Memory B cell (primary cell): ENCODE measurements around the gene RC3H1.

ENCODE experiments used
- ATAC-seq: fragments of 150-1000 bp; cut with Tn5 transposase; 2 replicates; pipeline ENCODE4 v1.10.0; 2021; ENCODE audit warnings: low read depth, mild to moderate bottlenecking, moderate library complexity
- DNase-seq, 2 donors: peaks; one replicate each; pipeline ENCODE4 v3.0.0; 2022; ENCODE audit warnings: low spot score in 2 of 2
- H3K27ac Mint-ChIP-seq: one replicate; pipeline ENCODE4 v1.8.0; 2022; ENCODE audit warnings: mild to moderate bottlenecking, moderate library complexity, mixed read lengths
- H3K27me3 Mint-ChIP-seq: one replicate; pipeline ENCODE4 v1.8.0; 2022; ENCODE audit warnings: mixed read lengths
- H3K36me3 Mint-ChIP-seq: one replicate; pipeline ENCODE4 v1.8.0; 2022; ENCODE audit warnings: mild to moderate bottlenecking, mixed read lengths
- H3K4me1 Mint-ChIP-seq: one replicate; pipeline ENCODE4 v1.8.0; 2022; ENCODE audit warnings: mixed read lengths
- H3K4me3 Mint-ChIP-seq: one replicate; pipeline ENCODE4 v1.8.0; 2022; ENCODE audit warnings: mild to moderate bottlenecking, moderate library complexity, mixed read lengths
- H3K9me3 Mint-ChIP-seq: one replicate; pipeline ENCODE4 v1.8.0; 2022; ENCODE audit warnings: mixed read lengths

The RC3H1 gene

DNA sequence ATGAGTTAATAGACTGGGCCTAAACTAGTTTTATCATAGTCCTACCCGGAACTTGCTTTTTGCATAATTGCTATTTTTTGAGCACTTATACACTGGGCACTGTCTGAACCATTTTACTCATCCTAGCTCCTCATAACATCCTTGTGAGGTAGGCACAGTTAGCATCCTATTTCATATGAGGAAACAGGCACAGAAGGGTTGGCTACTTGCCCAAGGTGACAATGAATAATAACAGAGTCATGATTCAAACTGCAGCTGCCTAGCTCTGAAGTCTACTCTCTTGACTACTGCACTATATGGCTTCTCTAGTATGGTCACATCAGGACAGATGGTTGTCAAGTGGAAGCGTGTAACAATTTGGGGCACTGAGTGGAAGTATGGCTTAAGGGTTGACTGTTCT is 18.2 kb upstream of the RC3H1 start:
- no peak overlapping the region for H3K27ac Mint-ChIP-seq

DNA sequence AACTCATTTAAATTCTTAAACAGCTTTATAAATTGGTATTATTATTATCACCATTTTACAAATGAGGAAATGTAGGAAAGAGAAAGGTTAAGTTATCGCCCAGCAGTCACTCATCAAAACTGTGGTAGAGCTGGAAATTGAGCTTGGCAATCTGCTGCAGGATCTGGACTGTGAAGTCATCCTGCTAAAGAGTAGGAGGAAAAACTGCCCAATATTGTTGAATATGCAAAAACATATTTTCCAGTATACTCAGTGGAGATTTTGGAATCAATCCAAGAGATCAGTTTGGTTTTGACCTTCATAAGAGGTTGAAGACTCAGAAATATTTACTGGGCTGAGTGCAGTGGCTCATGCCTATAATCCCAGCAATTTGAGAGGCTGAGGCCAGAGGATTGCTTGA is 16.9 kb upstream of the RC3H1 start:
- Mint-ChIP-seq H3K4me3 (no peak overlapping the region), H3K27me3 (no peaks in the 10 kb centered on the region)
- DNase-seq = no peak

More for the DNA sequence above, 18.2 kb upstream of the RC3H1 start:
- Mint-ChIP-seq H3K27me3 (no peaks in the 10 kb centered on the region), H3K4me3 (no peak overlapping the region), H3K36me3 (no peaks in the 10 kb centered on the region), H3K4me1 (no peaks in the 10 kb centered on the region), H3K9me3 (no peaks in the 10 kb centered on the region)
- no peak for ATAC-seq
- DNase-seq = no peak

DNA sequence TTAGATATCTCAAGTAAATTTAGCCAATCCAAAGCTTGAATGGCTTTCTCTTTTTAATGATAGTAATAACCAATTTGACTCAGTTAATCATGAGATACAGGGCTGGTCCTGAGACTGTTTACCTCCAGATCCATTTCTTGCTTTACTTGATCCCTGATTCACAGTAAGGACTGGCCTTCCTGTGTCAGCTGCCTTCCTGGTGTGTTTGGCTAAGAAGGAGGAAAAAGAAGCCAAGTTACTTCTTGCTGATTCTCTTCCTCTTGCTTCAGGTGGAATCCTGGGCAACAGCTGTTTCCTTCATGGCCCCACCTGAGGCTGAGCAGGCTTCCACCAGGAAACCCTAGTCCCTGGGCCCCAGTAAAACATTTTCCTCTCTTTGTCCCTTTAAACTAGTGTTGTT is 14.6 kb upstream of the RC3H1 start:
- H3K4me3 Mint-ChIP-seq = no peak overlapping the region
- no peaks in the 10 kb centered on the region for H3K27me3 Mint-ChIP-seq
- ATAC-seq (no peak), DNase-seq (no peak)
- H3K4me1 Mint-ChIP-seq = no peaks in the 10 kb centered on the region
- no peaks in the 10 kb centered on the region for H3K9me3 Mint-ChIP-seq
- H3K27ac Mint-ChIP-seq = no peak overlapping the region
- H3K36me3 Mint-ChIP-seq = no peaks in the 10 kb centered on the region

More for the DNA sequence above, 16.9 kb upstream of the RC3H1 start:
- no peaks in the 10 kb centered on the region for H3K36me3 Mint-ChIP-seq
- no peaks in the 10 kb centered on the region for H3K4me1 Mint-ChIP-seq
- no peaks in the 10 kb centered on the region for H3K9me3 Mint-ChIP-seq
- H3K27ac Mint-ChIP-seq = no peak overlapping the region
- no peak for ATAC-seq

DNA sequence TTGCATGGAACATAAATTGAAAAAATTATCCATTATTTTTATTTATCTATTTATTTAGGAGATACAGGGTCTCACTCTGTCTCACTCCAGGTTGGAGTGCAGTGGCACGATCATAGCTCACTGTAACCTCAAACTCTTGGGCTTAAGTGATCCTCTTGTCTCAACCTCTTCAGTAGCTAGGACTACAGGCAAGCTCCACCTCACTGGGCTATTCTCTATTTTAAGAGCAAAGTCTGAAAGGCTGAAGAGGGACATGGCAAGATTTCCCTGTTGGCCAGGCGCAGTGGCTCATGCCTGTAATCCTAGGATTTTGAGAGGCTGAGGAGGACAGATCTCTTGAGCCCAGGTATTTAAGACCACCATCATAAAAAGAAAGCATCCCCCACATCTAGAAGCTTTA is 14.0 kb upstream of the RC3H1 start:
- Mint-ChIP-seq H3K27ac (no peak overlapping the region), H3K36me3 (no peaks in the 10 kb centered on the region), H3K27me3 (no peaks in the 10 kb centered on the region), H3K4me1 (no peaks in the 10 kb centered on the region), H3K9me3 (no peaks in the 10 kb centered on the region), H3K4me3 (no peak overlapping the region)
- no peak for DNase-seq
- ATAC-seq = no peak

DNA sequence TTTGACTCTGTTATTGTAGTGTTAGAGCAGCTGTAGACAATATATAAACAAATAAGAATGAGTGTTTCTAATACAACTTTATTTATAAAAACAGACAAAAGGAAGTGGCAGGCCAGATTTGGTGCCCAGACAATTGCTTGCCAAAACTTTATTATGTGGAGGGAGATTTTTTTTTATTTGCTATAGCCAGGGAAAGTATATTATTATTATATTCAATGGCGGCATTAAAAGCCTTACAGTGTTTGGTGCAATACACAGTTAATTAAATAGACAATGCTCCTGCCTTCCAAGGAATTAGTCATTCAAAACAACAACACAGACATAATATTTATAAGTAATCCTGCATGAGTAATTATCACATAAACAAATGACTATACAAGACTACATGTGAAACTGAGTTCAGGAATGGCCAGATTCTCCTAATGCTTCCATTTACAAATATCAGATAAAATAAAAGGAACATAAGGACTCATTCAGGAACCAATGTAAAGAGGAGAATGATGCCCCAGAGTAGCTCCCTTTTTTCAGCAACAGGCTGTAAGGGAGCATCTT is 10.6 kb upstream of the RC3H1 start:
- ATAC-seq = no peak
- Mint-ChIP-seq H3K27me3 (no peaks in the 10 kb centered on the region), H3K4me1 (no peaks in the 10 kb centered on the region), H3K36me3 (no peaks in the 10 kb centered on the region), H3K4me3 (no peak overlapping the region), H3K9me3 (no peaks in the 10 kb centered on the region), H3K27ac (no peak overlapping the region)
- no peak for DNase-seq

DNA sequence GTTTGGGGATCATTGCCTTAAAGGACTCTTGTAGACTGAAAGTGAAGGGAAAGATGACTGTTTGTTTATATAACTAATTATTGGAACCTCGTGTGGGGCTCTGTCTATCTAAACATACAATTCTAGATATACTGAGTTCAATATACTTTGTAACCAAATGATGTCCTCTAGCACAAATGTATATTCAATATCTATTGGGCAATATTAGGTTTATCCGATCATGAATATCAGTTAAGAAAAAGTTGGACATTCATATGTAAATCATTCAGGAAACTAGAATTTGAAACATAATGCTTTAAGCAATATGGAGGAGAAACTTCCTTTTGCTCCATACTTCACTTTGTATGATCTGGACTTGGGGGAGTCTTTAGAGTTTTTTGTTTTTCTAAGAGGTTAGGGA is 8.9 kb upstream of the RC3H1 start:
- ATAC-seq (no peak), DNase-seq (no peak)
- Mint-ChIP-seq H3K27me3 (no peaks in the 10 kb centered on the region), H3K27ac (no peak overlapping the region), H3K4me3 (no peak overlapping the region), H3K9me3 (no peaks in the 10 kb centered on the region), H3K4me1 (no peaks in the 10 kb centered on the region), H3K36me3 (no peaks in the 10 kb centered on the region)

DNA sequence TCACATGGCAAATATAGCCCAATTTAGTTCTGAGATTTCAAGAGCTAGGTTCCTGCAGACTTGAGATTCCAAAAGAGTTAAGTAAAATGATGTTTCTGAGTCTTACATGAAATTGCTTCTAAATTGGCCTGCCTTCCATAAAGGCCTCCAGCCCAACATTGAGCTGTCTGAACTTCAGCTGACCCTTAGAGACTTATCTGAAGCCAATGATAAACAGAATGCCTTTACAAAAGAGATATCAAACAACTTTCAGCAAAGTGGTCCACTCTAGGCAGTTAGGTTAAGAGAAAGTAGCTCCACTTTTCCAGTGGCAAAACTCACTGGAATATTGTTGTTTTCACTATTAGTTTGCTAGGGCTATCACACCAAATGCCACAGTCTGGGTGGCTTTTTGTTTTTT is 6.3 kb upstream of the RC3H1 start:
- Mint-ChIP-seq H3K27me3 (no peaks in the 10 kb centered on the region), H3K36me3 (no peaks in the 10 kb centered on the region), H3K4me3 (no peak overlapping the region), H3K4me1 (no peaks in the 10 kb centered on the region), H3K27ac (no peak overlapping the region), H3K9me3 (no peaks in the 10 kb centered on the region)
- DNase-seq (no peak), ATAC-seq (no peak)

DNA sequence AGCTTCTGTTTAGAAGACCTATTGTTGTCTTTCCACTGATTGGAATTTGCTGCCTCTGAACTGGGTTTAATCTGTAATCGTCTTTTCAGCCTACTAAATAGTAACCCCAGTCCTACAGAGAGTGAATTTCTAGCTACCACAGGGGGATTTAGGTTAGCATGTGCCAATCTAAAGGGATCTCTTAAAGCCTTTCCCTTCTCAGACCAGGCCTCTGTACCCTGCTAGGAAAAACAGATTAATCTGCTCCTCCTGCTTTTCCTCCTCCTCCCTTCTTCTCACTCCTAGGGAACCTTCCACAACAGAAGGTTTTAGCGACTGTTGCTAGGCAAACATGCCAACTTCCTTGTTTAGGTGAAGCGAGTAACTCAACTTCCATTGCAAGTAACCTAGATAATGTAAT is 1.3 kb upstream of the RC3H1 start:
- H3K36me3 Mint-ChIP-seq = peaks cover 2% of the 10 kb centered on the region
- DNase-seq (no peak), ATAC-seq (no peak)
- peak overlapping the region; percentile 96 for H3K4me3 Mint-ChIP-seq
- H3K27me3 Mint-ChIP-seq = no peaks in the 10 kb centered on the region
- H3K9me3 Mint-ChIP-seq = no peaks in the 10 kb centered on the region
- H3K4me1 Mint-ChIP-seq = peaks cover 13% of the 10 kb centered on the region
- peak overlapping the region; percentile 94 for H3K27ac Mint-ChIP-seq

DNA sequence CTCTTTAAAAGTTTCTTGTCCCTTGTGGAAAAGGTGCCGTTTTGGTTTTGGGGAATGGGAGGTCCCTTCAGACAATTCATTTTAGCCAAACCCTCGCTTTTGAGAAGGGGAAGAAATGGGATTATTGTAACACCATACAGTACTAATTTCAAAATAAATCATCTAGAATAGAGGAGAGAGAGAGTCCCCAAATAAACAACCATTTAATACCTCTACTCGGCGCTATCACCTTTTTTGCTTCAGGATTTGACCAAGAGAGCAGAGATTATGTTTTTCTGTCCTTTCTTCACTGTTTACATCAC is 770 bp upstream of the RC3H1 start:
- Mint-ChIP-seq H3K27ac (peak overlapping the region; percentile 94), H3K4me1 (peaks cover 13% of the 10 kb centered on the region), H3K36me3 (peaks cover 2% of the 10 kb centered on the region), H3K27me3 (no peaks in the 10 kb centered on the region), H3K4me3 (peak overlapping the region; percentile 96), H3K9me3 (no peaks in the 10 kb centered on the region)
- no peak for ATAC-seq
- no peak for DNase-seq

DNA sequence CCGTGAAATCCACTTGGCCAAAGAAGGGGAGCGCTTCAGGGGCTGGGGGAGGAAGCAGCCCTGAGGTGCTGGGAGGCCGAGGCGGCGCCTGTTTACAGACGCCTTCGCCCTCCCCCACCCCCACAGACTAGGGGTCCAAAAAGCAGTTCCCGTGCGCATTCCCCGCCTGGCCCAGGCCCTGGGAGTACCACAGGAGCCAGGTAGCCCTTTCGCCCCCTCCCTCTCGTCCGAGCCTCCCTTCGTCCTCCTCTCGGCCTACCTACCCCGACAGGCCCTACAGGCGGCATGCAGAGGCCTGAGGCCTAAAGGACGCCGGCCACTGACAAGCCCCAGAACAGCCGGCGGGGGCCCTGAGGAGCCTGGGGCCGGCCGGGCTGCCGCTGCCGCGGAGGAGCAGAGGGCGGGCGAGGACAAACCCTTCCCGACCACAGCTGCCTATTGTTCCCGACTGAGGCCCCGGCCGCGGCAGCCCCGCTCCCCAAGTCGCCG is 522 bp downstream of the RC3H1 start:
- Mint-ChIP-seq H3K27ac (peak overlapping the region; percentile 94), H3K4me1 (peaks cover 18% of the 10 kb centered on the region), H3K9me3 (no peaks in the 10 kb centered on the region), H3K36me3 (peaks cover 3% of the 10 kb centered on the region), H3K4me3 (peak overlapping the region; percentile 87), H3K27me3 (no peaks in the 10 kb centered on the region)
- DNase-seq (peak in 1 of 2 donors; percentile 21), ATAC-seq (peak; percentile 39)

DNA sequence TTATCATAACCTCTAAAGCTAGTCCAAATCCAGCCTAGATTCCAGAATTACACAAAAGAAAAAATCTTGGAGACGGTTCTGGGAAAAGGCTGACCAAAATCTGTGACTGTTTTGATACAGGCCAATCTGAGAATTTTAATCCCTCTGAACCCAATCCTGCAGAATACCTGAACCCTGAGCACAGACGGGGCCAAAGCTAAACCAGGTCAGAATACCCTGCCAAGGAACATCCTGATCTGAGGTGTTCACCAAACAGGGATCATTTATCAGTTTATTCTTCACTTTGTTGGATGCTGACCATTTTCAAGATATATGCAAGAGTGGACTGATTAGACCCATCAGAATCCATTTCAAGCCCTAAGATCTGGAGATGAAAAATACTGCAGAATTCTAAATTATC is 3.6 kb downstream of the RC3H1 start:
- DNase-seq (no peak), ATAC-seq (no peak)
- no peak overlapping the region for H3K4me3 Mint-ChIP-seq
- peaks cover 6% of the 10 kb centered on the region for H3K36me3 Mint-ChIP-seq
- peaks cover 26% of the 10 kb centered on the region for H3K4me1 Mint-ChIP-seq
- H3K27me3 Mint-ChIP-seq = no peaks in the 10 kb centered on the region
- no peaks in the 10 kb centered on the region for H3K9me3 Mint-ChIP-seq
- no peak overlapping the region for H3K27ac Mint-ChIP-seq

DNA sequence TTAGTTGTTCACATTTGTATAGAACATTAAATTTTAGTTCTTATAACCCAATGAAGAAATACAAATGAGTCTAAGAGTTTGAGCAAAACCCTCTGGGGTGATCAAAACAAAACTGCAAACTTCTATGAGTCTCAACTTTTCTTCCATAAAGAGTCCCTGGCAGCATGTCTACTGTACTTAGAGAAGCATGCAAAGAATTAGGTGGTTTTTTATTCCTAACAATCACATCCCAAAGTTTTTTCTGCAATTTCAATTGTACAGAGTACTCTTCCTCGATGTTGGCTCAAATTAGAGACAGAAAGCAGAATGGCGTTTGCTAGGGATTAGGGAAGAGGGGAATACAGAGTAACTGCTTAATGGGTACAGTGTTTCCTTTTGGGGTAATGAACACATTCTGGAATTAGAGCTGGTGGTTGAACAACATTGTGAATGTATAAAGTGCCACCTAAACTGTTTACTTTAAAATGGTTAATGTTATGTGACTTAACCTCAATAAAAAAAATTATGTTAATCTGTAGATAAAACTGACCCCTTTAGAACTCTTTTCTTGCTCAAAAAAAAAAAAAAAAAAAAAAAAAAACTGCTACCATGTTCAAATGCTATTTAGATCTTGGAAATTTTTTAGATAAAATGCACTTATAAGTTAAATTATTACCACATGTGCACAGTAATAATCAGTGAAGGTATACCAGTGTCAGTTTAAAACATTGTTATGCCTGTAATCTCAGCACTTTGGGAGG is 4.8 kb downstream of the RC3H1 start:
- Mint-ChIP-seq H3K27me3 (no peaks in the 10 kb centered on the region), H3K4me3 (no peak overlapping the region), H3K27ac (no peak overlapping the region), H3K36me3 (peaks cover 10% of the 10 kb centered on the region), H3K9me3 (no peaks in the 10 kb centered on the region), H3K4me1 (peaks cover 27% of the 10 kb centered on the region)
- ATAC-seq (no peak), DNase-seq (no peak)

DNA sequence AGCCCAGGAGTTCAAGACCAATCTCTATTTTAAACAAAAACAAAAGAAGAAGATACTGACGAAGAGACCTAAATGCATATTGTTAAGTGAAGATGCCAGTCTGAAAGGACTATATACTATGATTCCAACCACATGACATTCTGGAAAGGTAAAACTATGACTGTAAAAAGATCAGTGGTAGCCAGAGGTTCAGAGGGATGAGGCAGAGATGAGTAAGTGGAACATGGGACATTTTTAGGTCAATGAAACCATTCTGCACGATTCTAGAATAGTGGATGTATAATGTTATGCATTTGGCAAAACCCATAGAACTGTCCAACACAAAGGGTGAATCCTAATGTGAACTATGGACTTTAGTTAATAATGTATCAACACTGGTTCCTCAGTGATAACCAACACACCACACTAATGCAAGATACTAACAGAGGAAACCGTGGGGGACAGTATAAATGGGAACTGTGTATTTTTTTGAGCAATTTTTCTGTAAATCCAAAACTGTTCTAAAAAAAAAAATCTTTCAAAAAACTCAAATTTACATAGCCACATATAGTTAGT is 8.2 kb downstream of the RC3H1 start:
- Mint-ChIP-seq H3K9me3 (no peaks in the 10 kb centered on the region), H3K4me1 (peaks cover 26% of the 10 kb centered on the region), H3K4me3 (no peak overlapping the region), H3K36me3 (peaks cover 16% of the 10 kb centered on the region), H3K27me3 (no peaks in the 10 kb centered on the region), H3K27ac (no peak overlapping the region)
- no peak for DNase-seq
- no peak for ATAC-seq

DNA sequence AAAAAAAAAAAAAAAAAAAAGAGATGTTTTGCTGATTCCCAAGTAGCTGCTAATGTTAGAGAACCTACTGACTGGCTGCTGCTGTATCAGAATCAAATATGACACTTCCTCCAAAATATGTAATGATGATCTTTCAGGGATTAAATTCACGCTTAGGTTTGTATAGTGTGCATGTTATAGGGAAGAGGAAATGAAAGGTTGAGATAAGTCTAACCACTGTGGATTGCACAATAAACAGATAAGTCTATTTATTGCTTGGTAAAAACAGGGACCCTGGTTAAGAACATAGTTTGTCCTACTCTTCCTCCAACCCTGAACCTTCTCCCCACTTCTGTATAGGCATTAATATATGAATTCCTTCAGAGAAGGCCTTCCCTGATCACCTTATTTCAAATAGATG is 13.2 kb downstream of the RC3H1 start:
- no peaks in the 10 kb centered on the region for H3K27me3 Mint-ChIP-seq
- H3K4me3 Mint-ChIP-seq = no peak overlapping the region
- ATAC-seq (peak; percentile 21), DNase-seq (no peak)
- H3K4me1 Mint-ChIP-seq = peaks cover 39% of the 10 kb centered on the region
- no peaks in the 10 kb centered on the region for H3K9me3 Mint-ChIP-seq
- peak overlapping the region; percentile 59 for H3K27ac Mint-ChIP-seq
- peaks cover 18% of the 10 kb centered on the region for H3K36me3 Mint-ChIP-seq

DNA sequence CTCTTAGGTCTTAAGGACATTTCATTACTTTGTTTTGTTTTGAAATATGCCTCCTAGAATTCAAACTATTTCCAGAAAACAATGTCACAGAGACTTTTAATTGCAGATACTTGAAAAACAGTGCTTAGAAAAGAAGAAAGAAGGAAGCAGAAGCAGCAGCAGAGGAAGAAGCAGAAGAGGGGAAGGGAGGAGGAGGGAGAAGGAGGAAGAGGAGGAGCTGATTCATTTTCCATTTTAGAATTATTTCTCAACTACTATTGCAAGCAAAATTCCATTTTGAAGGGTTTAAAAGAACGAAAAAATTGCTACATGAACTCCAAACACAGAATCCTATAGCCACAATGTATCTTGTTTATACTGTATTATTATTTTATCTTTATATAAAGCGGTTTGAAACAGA is 13.9 kb downstream of the RC3H1 start:
- H3K36me3 Mint-ChIP-seq = peaks cover 17% of the 10 kb centered on the region
- no peaks in the 10 kb centered on the region for H3K9me3 Mint-ChIP-seq
- no peak overlapping the region for H3K4me3 Mint-ChIP-seq
- no peaks in the 10 kb centered on the region for H3K27me3 Mint-ChIP-seq
- peaks cover 37% of the 10 kb centered on the region for H3K4me1 Mint-ChIP-seq
- no peak for DNase-seq
- H3K27ac Mint-ChIP-seq = no peak overlapping the region
- no peak for ATAC-seq
